Fibroblast of lung (primary cell): Measurements from ENCODE around the gene ADGRF3. TPM values are rescaled to one million over a fixed set of nuclear protein-coding genes. Genes with fewer than 3 reads are reported as not detected.

ENCODE experiments used
- DNase-seq, 2 donors: peaks; one replicate each; pipeline versions ENCODE4 v3.0.0 to v3.0.0-alpha.2; 2010; ENCODE audit warnings: low read depth in 2 of 2
- H2AFZ ChIP-seq: 2 replicates; pipeline ENCODE4 v1.5.1; 2012; ENCODE audit warnings: low read length, control low read depth, inconsistent platforms
- H3K27ac ChIP-seq: 2 replicates; pipeline ENCODE4 v1.5.1; 2011; ENCODE audit warnings: low read length, control low read depth; ENCODE audit not compliant: insufficient read depth
- H3K27me3 ChIP-seq: 2 replicates; pipeline ENCODE4 v1.5.1; 2011; ENCODE audit warnings: mild to moderate bottlenecking, low read length; ENCODE audit not compliant: control insufficient read depth, insufficient read depth
- H3K36me3 ChIP-seq: 2 replicates; pipeline ENCODE4 v1.5.1; 2011; ENCODE audit warnings: low read length; ENCODE audit not compliant: control insufficient read depth, insufficient read depth
- H3K4me1 ChIP-seq: 2 replicates; pipeline ENCODE4 v1.5.1; 2011; ENCODE audit warnings: low read length; ENCODE audit not compliant: control insufficient read depth, insufficient read depth; ENCODE audit errors: extremely low read depth
- H3K4me2 ChIP-seq: 2 replicates; pipeline ENCODE4 v1.5.1; 2011; ENCODE audit warnings: low read length, control low read depth; ENCODE audit not compliant: insufficient read depth; ENCODE audit errors: extremely low read depth
- H3K4me3 ChIP-seq, 4 experiments: fragments of 200-600 bp in 1 of 4; sonication (generic) in 1 of 4; replicated peaks in 1 of 4; 2 replicates each; pipeline ENCODE4 v1.5.1; 2011 to 2016; ENCODE audit warnings: low read length in 4 of 4, low read depth in 3 of 4, mild to moderate bottlenecking in 3 of 4, control low read depth in 2 of 4, inconsistent platforms in 1 of 4, mixed read lengths in 1 of 4; ENCODE audit not compliant: insufficient read depth in 1 of 4; ENCODE audit errors: control extremely low read depth in 1 of 4
- H3K79me2 ChIP-seq: 2 replicates; pipeline ENCODE4 v1.5.1; 2012; ENCODE audit warnings: mild to moderate bottlenecking, low read length, inconsistent platforms; ENCODE audit not compliant: control insufficient read depth, insufficient read depth
- H3K9ac ChIP-seq: 2 replicates; pipeline ENCODE4 v1.5.1; 2011; ENCODE audit warnings: mild to moderate bottlenecking, low read length, control low read depth; ENCODE audit not compliant: insufficient read depth
- H3K9me3 ChIP-seq: 2 replicates; pipeline ENCODE4 v1.5.1; 2012; ENCODE audit warnings: low read depth, low read length; ENCODE audit not compliant: control insufficient read depth, insufficient read depth
- H4K20me1 ChIP-seq: 2 replicates; pipeline ENCODE4 v1.5.1; 2011; ENCODE audit warnings: low read length; ENCODE audit not compliant: control insufficient read depth, insufficient read depth; ENCODE audit errors: extremely low read depth
- CTCF ChIP-seq, 2 donors: IDR thresholded peaks in 1 of 2; conservative IDR thresholded peaks in 1 of 2; 1 replicate in 1 of 2; 2 replicates in 1 of 2; pipeline ENCODE4 v1.5.1; 2011 to 2012; ENCODE audit warnings: low read length in 2 of 2, control low read depth in 1 of 2, inconsistent platforms in 1 of 2, low read depth in 1 of 2, mild to moderate bottlenecking in 1 of 2
- EZH2 ChIP-seq: IDR thresholded peaks from 2 replicates; pipeline ENCODE4 v1.5.1; 2012; ENCODE audit warnings: low read length, control low read depth, mild to moderate bottlenecking; ENCODE audit errors: missing control alignments
- polyA plus RNA-seq, 2 donors: library from polyadenylated mRNA; depleted of rRNA in 1 of 2; stranded (reverse) in 1 of 2; unstranded in 1 of 2; fragments of >200 nt; gene quantifications; 2 replicates each; pipeline ENCODE4 v1.2.1, GENCODE V29; 2011 to 2012; ENCODE audit warnings: missing spikeins in 1 of 2
- total RNA-seq: library from RNA; depleted of rRNA; stranded (reverse); fragments of >200 nt; gene quantifications from 2 replicates; pipeline ENCODE4 v1.2.1, GENCODE V29; 2014

Gene ADGRF3
- total and polyA plus RNA-seq, 2 donors (not counting 1 experiment from before 2014, with no cell fraction given) = under 0.01 to 0.06 TPM

- Histone ChIP-seq H3K4me3 (peak overlapping the region; percentile 39 to 67 (median 54)), H3K27me3 (no peaks in the 10 kb centered on the region), H3K36me3 (no peaks in the 10 kb centered on the region), H3K4me1 (peaks cover 5% of the 10 kb centered on the region), H3K4me2 (peak overlapping the region; percentile 94), H3K9me3 (no peaks in the 10 kb centered on the region), H3K9ac (peak overlapping the region; percentile 48), H3K79me2 (no peaks in the 10 kb centered on the region), H2AFZ (peak overlapping the region; percentile 90), H4K20me1 (no peaks in the 10 kb centered on the region), H3K27ac (peak overlapping the region; percentile 67)
- TF ChIP-seq EZH2 = no peak
- no peak for TF ChIP-seq CTCF (conservative IDR thresholded peaks at IDR 0.05 in 1 of 2, IDR thresholded peaks at IDR 0.05 in 1 of 2; ENCODE audit: low read depth in 1 of 2, low read length in 2 of 2)
- DNase-seq = peak; percentile 67 to 83
Observed at GRCh38 chr2:26299471-26300101, 47.0 kb downstream of the ADGRF3 start.

GRCh38 chr2:26298638-26299393 lies 47.8 kb downstream of the ADGRF3 start:
- peak; percentile 53 to 62 for DNase-seq
- H4K20me1 ChIP-seq = no peaks in the 10 kb centered on the region
- no peaks in the 10 kb centered on the region for H3K9me3 ChIP-seq
- H3K36me3 ChIP-seq = no peaks in the 10 kb centered on the region
- H3K4me3 ChIP-seq = peak overlapping the region; percentile 39 to 67 (median 54)
- peak overlapping the region; percentile 94 for H3K4me2 ChIP-seq
- H2AFZ ChIP-seq = peak overlapping the region; percentile 90
- peak overlapping the region; percentile 48 for H3K9ac ChIP-seq
- no peaks in the 10 kb centered on the region for H3K79me2 ChIP-seq
- peaks cover 5% of the 10 kb centered on the region for H3K4me1 ChIP-seq
- peak overlapping the region; percentile 67 for H3K27ac ChIP-seq
- no peaks in the 10 kb centered on the region for H3K27me3 ChIP-seq
- TF ChIP-seq EZH2 (no peak), CTCF (conservative IDR thresholded peaks at IDR 0.05 in 1 of 2, IDR thresholded peaks at IDR 0.05 in 1 of 2; ENCODE audit: low read depth in 1 of 2, low read length in 2 of 2) (no peak)

GRCh38 chr2:26298286-26298637 lies 48.3 kb downstream of the ADGRF3 start:
- Histone ChIP-seq H3K4me1 (peaks cover 5% of the 10 kb centered on the region), H2AFZ (peak overlapping the region; percentile 90), H3K4me2 (peak overlapping the region; percentile 94), H3K79me2 (no peaks in the 10 kb centered on the region), H3K36me3 (no peaks in the 10 kb centered on the region), H3K27me3 (no peaks in the 10 kb centered on the region), H3K9ac (no peak overlapping the region), H3K4me3 (peak overlapping the region in 3 of 4 experiments; percentile 25 to 63 (median 39)), H4K20me1 (no peaks in the 10 kb centered on the region), H3K27ac (peak overlapping the region; percentile 67), H3K9me3 (no peaks in the 10 kb centered on the region)
- TF ChIP-seq EZH2 (no peak), CTCF (conservative IDR thresholded peaks at IDR 0.05 in 1 of 2, IDR thresholded peaks at IDR 0.05 in 1 of 2; ENCODE audit: low read depth in 1 of 2, low read length in 2 of 2) (no peak)
- DNase-seq = no peak
